IPS-18a (cell line): ENCODE results near the gene ZNF213.

Source experiments
- H3K27ac ChIP-seq: one replicate; pipeline ENCODE4 v1.5.1; 2013; ENCODE audit warnings: low read length
- H3K27me3 ChIP-seq: one replicate; pipeline ENCODE4 v1.6.1; 2013; ENCODE audit warnings: mild to moderate bottlenecking, low read length; ENCODE audit not compliant: control insufficient read depth, insufficient read depth
- H3K36me3 ChIP-seq: one replicate; pipeline ENCODE4 v1.6.1; 2013; ENCODE audit warnings: low read depth, low read length; ENCODE audit not compliant: control insufficient read depth
- H3K4me1 ChIP-seq: one replicate; pipeline ENCODE4 v1.6.1; 2013; ENCODE audit warnings: low read depth, low read length; ENCODE audit not compliant: control insufficient read depth
- H3K4me3 ChIP-seq: one replicate; pipeline ENCODE4 v1.5.1; 2013; ENCODE audit warnings: low read length
- H3K9ac ChIP-seq: one replicate; pipeline ENCODE4 v1.6.1; 2013; ENCODE audit warnings: mild to moderate bottlenecking, low read length, moderate library complexity
- H3K9me3 ChIP-seq: one replicate; pipeline ENCODE4 v1.6.1; 2013; ENCODE audit warnings: low read depth, low read length; ENCODE audit not compliant: control insufficient read depth

The ZNF213 gene

GRCh38 chr16:3147046-3147756 lies 12.4 kb downstream of the ZNF213 start:
- no peak overlapping the region for H3K4me3 ChIP-seq
- no peak overlapping the region for H3K27ac ChIP-seq
- peaks cover 20% of the 10 kb centered on the region for H3K27me3 ChIP-seq
- no peak overlapping the region for H3K9ac ChIP-seq
- no peaks in the 10 kb centered on the region for H3K36me3 ChIP-seq
- H3K4me1 ChIP-seq = no peaks in the 10 kb centered on the region
- H3K9me3 ChIP-seq = no peaks in the 10 kb centered on the region

GRCh38 chr16:3147757-3148104 lies 12.9 kb downstream of the ZNF213 start:
- Histone ChIP-seq H3K9ac (no peak overlapping the region), H3K4me3 (no peak overlapping the region), H3K27ac (no peak overlapping the region), H3K4me1 (no peaks in the 10 kb centered on the region), H3K36me3 (no peaks in the 10 kb centered on the region), H3K27me3 (peaks cover 20% of the 10 kb centered on the region), H3K9me3 (no peaks in the 10 kb centered on the region)

- Histone ChIP-seq H3K4me3 (no peak overlapping the region), H3K9ac (no peak overlapping the region), H3K4me1 (no peaks in the 10 kb centered on the region), H3K27me3 (peaks cover 20% of the 10 kb centered on the region), H3K36me3 (no peaks in the 10 kb centered on the region), H3K27ac (no peak overlapping the region), H3K9me3 (no peaks in the 10 kb centered on the region)
These were observed 13.7 kb downstream of the ZNF213 start for GRCh38 chr16:3148256-3149192.

- Histone ChIP-seq H3K9ac (no peak overlapping the region), H3K9me3 (no peaks in the 10 kb centered on the region), H3K4me3 (peak overlapping the region; percentile 90), H3K27me3 (peaks cover 20% of the 10 kb centered on the region), H3K36me3 (no peaks in the 10 kb centered on the region), H3K27ac (no peak overlapping the region), H3K4me1 (no peaks in the 10 kb centered on the region)
These were observed 14.3 kb downstream of the ZNF213 start for GRCh38 chr16:3149193-3149530.

GRCh38 chr16:3149630-3150345 lies 15.0 kb downstream of the ZNF213 start:
- Histone ChIP-seq H3K27ac (no peak overlapping the region), H3K4me3 (peak overlapping the region; percentile 90), H3K4me1 (no peaks in the 10 kb centered on the region), H3K9ac (peak overlapping the region; percentile 69), H3K27me3 (peaks cover 20% of the 10 kb centered on the region), H3K9me3 (no peaks in the 10 kb centered on the region), H3K36me3 (no peaks in the 10 kb centered on the region)

DNA sequence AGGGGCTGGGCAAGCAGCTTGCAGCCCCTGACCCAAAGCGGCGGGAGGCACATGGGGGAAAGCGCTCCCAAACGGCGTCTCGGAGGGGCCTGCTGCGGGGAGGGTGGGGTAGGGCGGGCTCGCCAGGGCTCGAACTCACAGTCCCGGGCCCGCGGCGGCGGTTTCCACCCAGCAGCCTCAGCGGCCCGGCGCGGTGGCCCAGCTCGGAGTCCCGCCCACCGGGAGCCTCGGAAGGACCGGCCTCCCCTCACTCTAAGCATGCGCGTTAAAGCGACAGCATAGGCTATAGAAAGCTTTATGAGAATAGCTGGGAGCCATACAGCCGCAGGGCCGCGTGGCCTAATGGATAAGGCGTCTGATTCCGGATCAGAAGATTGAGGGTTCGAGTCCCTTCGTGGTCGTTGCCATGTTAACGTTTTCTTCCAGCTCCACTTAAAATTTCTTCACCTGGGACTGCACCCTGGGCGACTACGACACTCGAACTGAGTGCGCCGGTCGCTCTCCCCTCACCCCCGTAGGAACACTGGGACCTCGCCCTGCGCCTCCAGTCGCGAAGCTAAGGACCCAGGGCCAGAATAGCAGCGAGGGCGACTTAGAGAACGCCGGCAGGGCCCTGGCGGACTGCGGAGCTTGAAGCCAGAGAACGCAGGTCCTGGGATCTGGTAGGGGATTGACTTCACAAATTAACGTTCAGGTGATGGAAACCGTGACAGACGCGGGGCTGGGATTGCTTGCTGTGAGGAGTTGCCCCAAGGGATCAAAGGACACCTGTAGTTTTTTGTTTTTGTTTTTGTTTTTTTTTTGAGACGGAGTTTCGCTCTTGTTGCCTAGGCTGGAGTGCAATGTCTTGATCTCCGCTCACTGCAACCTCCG lies 15.8 kb downstream of the ZNF213 start:
- Histone ChIP-seq H3K4me3 (peak overlapping the region; percentile 90), H3K27ac (no peak overlapping the region), H3K9me3 (no peaks in the 10 kb centered on the region), H3K9ac (peak overlapping the region; percentile 69), H3K4me1 (no peaks in the 10 kb centered on the region), H3K36me3 (no peaks in the 10 kb centered on the region), H3K27me3 (peaks cover 20% of the 10 kb centered on the region)

DNA sequence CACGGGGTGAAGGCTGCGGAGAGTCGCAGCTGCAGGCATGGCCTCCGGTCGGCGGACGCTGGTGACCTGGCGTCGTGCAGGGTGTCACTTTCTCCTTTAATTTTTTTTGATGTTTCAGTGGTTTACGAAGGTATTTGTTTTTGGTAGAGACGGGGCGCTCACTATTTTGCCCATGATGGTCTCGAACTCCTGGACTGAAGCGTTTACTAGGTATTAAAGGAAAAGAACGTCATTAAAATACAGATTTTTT lies 17.1 kb downstream of the ZNF213 start:
- Histone ChIP-seq H3K36me3 (no peaks in the 10 kb centered on the region), H3K27ac (no peak overlapping the region), H3K4me3 (peak overlapping the region; percentile 67), H3K9me3 (no peaks in the 10 kb centered on the region), H3K27me3 (peaks cover 20% of the 10 kb centered on the region), H3K9ac (no peak overlapping the region), H3K4me1 (no peaks in the 10 kb centered on the region)

DNA sequence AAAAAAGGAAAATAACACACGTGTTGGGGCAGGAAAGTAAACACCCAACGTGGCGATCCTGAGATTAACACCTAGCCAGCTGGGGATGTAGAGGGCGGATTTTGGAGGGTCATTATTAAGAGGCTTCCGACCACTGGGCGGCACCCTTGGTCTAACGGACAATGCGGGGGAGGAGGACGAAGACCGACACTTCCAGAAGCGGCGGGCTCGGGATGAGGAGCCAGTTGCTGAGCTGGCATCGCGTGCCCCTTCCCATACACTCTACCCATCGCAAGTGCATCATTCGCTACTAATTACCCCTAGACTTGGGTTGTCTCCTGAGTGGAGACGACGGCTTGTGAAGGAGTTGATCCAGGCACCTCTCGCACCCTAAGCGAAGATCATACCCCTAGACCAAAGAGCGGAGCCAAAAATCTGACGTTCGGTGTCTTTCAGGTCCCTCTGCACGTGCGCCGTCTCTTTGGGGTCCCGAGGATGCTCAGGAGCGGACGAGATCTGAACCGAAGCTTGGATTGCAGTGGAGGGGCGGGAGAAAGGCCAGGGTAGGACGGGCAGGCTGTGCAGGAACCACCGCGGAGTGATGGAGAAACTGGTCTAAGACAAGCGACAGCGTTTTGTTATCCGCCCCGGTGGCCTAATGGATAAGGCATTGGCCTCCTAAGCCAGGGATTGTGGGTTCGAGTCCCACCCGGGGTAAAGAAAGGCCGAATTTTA lies 17.6 kb downstream of the ZNF213 start:
- peaks cover 21% of the 10 kb centered on the region for H3K27me3 ChIP-seq
- H3K4me3 ChIP-seq = peak overlapping the region; percentile 67
- H3K27ac ChIP-seq = no peak overlapping the region
- no peaks in the 10 kb centered on the region for H3K36me3 ChIP-seq
- no peak overlapping the region for H3K9ac ChIP-seq
- H3K9me3 ChIP-seq = no peaks in the 10 kb centered on the region
- H3K4me1 ChIP-seq = no peaks in the 10 kb centered on the region

DNA sequence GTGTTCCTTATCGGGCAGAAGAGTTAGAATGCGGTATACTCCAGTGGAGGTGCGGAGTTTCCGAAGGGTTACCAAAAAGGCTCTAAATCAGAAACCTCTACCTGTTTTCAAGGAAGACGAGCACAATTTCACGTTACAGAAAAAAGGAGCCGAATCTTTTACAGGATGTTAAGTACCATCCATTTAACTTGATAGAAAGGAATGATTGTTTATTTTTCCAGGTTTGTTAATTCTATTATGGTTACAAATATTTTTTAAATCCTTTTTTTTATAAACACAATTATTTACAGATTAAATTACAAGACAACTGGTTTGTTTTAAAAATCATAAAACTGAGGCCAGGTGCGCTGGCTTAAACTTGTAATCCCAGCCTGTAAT lies 18.2 kb downstream of the ZNF213 start:
- Histone ChIP-seq H3K4me3 (peak overlapping the region; percentile 67), H3K27ac (no peak overlapping the region), H3K9me3 (no peaks in the 10 kb centered on the region), H3K27me3 (peaks cover 21% of the 10 kb centered on the region), H3K4me1 (peaks cover 4% of the 10 kb centered on the region), H3K9ac (no peak overlapping the region), H3K36me3 (no peaks in the 10 kb centered on the region)

DNA sequence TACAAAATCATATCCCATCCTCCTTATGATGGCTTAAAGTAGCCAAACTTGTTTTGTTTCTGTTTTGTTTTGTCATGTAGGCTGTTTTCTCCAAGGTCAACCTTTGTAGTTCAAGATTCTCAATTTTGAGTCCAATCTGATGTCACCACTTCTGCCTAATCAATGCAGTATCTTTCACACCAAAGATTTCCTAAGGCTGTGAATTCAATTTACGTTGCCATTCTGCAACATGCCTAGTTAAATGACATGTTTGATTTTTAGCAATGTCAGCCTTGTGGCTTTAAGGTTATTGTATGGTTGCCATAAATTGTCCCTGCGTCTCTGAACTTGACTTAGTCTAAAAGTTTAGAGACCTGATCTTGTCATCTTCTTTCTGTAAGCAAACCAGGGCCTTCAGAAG lies 20.4 kb downstream of the ZNF213 start:
- Histone ChIP-seq H3K36me3 (no peaks in the 10 kb centered on the region), H3K4me1 (peaks cover 4% of the 10 kb centered on the region), H3K4me3 (no peak overlapping the region), H3K27ac (no peak overlapping the region), H3K27me3 (peaks cover 12% of the 10 kb centered on the region), H3K9ac (no peak overlapping the region), H3K9me3 (no peaks in the 10 kb centered on the region)
